HEK293 (cell line): Measurements from ENCODE around the gene MTLN.

ENCODE experiments used
- ZFP37 ChIP-seq: fragments of 450-650 bp; formaldehyde crosslinking; IDR thresholded peaks from 2 replicates; pipeline ENCODE4 v1.5.1; 2016; ENCODE audit warnings: missing biosample characterization, missing genetic modification characterization
- ZNF121 ChIP-seq: fragments of 450-650 bp; formaldehyde crosslinking; IDR thresholded peaks from 2 replicates; pipeline ENCODE4 v1.5.1; 2016; ENCODE audit warnings: missing biosample characterization, missing genetic modification characterization
- ZSCAN30 ChIP-seq: fragments of 450-650 bp; IDR thresholded peaks from 2 replicates; pipeline ENCODE4 v1.5.1; 2018; ENCODE audit warnings: missing biosample characterization, mild to moderate bottlenecking, missing genetic modification characterization, moderate library complexity
- ZSCAN5A ChIP-seq: fragments of 450-650 bp; formaldehyde crosslinking; IDR thresholded peaks from 2 replicates; pipeline ENCODE4 v1.5.1; 2016; ENCODE audit warnings: missing biosample characterization, missing genetic modification characterization

- TF ChIP-seq ZSCAN30 (no peak), ZFP37 (tag by site-specific recombination) (no peak), ZSCAN5A (tag by site-specific recombination) (no peak), ZNF121 (tag by site-specific recombination) (no peak)
Observed at GRCh38 chr2:110205660-110206455, 6.5 kb downstream of the MTLN start.
